ENCODE measurements around the gene USF2.
A peak's percentile ranks its signal among the peaks of the same experiment; 100 is the strongest.

Gene USF2

DNA sequence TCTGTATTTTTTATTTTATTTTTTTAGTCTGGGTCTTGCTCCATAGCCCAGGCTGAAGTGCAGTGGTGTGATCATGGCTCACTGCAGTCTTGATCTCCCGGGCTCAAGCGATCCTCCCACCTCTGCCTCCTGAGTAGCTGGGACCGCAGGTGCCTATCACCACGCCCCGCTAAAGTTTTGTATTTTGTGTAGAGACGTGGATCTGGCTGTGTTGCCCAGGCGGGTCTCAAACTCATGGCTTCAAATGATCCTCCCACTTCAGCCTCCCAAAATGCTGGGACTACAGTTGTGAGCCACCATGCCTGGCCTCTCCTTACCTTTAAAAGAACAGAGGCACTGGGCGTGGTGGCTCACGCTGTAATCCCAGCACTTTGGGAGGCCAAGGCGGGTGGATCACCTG, 19.0 kb downstream of the USF2 start:
- no peak for DNase-seq

DNA sequence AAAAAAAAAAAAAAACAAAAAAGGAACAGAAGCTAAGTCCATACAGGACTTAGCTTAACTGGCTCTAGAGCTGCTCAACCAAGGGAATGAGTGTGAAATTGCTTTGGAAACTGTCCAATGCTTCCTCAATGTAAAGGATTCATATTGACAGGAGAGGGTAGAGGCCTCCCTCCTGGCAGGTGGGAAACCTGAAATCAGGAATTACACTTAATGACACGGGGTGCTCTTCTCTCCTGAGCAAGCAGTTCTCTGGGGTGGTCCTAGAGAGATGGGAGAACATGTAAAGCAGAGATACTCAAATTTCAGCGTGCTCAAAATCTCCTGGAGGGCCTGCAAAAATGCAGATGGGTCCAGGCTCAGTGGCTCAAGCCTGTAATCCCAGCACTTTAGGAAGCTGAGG, 19.6 kb downstream of the USF2 start:
- no peak for DNase-seq

DNA sequence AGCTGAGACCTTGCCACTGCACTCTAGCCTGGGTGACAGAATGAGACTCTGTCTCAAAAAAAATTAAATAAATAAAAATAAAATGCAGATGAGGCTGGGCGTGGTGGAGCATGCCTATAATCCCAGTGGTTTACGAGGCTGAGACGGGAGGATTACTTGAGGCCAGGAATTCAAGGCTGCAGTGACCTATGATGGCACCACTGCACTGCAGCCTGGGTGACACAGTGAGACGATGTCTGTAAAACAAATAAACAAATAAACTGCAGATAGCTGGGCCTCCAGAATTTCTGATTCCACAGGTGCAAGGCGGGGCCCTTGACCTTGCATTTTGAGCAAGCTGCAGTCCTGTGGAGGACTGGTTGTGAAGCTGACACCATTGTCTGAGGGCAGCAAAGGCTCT, 20.1 kb downstream of the USF2 start:
- DNase-seq: no peak

DNA sequence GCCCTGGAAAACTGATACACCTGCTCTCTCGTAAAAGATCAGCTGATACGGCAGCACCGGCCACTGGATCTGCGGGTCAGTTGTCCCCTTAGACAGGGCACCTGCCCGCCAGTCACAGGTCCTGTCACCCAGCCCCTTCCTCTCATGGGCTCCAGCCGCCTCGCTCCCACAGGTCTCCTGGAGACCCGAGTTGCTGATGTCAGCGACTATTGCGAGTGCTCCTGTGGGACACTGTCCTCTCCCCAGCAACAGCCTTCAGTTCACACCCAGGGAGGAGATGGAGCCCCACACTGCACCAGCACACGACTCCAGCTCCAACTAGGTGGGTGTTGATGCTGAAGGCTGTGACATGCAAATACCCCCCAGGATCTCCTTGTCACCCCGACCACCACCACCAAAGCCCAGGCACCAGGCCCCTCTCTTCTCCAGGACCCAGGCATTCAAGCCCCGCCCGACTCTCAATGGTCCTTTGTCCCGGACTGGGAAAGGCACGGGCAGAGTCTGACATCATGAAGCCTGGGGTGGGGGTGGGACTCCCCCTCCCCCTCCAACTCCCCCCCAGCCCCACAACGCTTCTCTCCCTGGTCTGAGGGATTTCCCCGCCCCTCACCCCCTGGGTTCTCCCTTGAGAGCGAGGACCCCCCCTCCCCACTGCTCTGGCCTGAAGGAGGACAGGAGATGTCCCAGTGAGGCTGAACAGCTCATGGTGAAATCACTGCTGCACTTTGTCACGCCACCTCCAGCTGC, 21.8 kb downstream of the USF2 start:
- no peak for DNase-seq

DNA sequence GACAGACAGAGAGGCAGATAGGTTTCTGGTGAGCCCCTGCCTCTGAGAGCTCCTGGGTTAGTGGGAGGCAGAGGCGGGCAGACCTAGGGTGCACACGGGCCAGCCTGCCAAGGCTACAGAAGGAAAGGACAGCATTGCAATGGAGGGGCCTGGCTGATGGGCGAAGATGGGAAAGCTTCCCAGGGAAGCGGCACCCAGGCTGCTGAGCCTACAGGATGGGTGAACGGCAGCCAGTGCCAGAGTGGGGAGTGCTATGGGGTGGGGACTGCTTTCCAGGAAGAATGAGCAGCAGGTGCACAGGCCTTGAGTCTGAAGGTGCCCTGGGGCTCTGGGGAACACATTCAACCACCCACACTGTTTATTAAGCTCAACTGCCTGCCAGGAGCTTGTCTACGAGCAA, 22.5 kb downstream of the USF2 start:
- DNase-seq: no peak

DNA sequence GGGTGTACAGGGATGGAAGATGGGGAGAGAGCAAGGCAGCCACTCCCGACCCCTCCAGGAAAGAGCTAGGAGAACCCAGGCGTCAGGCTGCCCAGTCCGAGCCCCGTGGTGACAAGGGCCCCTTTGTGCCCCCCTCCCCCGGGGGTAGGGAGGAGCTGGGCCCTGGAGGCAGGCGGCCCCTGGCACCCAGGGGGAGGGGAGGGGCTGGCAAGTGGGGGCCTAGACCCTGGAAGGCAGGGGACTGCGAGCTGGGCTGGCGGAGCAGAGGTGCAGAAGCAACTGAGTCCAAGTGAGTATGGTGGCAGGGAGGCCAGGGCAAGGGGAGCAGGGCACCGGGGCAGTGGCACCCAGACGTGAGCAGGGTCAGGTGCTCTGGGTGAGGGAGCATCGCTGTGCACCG, 23.2 kb downstream of the USF2 start, which contains the start of gene MAG:
TSS of gene MAG (plus strand) at position 246 of the 400 bp plus-strand sequence. CDS start 3,248 bp downstream, outside the sequence.
- no peak for DNase-seq

DNA sequence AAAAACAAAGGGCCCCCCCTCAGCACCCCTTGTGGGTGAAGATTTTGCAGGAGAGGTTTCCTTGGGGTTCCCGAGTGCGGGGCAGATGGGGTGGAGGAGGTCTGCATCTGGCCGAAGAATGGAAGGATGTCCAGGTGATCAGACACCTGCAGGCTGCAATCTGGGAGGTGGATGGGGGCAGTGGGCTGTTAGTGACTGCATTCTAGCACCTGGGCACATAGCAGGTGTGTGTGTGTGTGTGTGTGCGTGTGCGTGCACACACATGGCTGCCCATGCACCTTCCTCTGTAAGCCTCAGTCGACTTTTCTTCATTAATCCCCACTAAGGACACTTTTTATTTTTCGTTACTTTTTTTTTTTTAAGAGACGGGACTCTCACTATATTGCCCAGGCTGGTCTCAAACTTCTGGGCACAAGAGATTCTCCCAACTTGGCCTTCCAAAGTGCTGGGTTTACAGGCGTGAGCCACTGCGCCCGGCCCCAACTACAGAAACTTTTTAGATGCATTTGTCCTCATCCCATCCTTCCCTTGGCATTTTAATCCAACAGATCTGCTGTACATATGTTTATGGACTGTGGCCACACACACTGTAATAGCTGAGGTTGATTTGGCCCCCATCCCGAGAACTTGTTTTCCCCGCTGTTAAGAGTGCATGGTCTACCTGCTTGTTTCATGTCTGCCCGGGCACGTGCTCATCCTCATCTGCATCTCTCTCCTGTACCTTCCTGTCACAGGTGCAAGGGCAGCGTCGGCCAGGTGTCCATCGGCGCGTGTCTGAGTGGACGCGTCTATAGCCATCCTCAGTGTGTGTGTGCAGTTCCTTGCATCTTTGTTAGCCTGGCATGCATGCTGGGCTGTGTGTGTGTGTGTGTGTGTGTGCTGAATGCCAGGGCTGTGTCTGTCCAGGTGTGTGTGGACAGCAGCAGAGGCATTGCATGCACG, 23.9 kb downstream of the USF2 start:
- no peak for DNase-seq

DNA sequence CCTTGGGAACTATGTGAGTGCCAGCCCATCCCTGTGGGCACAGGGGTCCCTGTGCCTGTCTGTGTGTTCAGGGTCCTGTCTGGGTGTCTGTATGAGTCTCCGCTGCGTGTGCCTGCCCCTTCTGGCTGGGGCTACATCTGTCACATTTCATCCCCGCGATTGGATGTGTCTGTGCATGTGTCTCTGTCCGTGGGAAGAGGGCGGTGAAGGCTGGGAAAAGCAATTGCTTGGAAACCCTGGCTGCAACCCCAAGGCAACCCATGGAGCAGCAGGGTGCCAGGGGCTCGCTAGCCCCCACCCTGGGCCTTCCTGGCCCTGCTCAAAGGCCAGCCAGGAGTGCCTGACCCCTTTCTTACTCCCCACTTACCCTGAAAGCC, 24.6 kb downstream of the USF2 start:
- no peak for DNase-seq

DNA sequence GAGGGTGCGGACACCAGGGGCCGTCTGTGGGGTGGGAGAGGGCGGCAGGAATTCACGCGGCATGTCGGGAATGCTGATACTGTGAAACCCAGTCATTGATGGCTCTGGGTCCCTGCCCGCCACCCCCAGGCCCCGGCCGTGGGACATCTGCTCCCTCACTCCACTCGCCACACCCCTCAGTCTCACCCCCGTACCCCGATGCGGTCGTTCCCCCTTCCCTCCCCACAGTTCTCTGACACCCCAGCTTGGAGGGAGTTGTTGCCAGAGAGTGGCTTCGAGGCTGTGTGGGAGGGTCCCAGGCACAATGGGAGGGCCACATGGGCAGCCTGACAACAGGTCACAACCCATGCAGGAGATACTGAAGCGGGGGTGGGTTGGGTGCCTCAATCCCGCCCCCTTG, 25.0 kb downstream of the USF2 start:
- DNase-seq: no peak

DNA sequence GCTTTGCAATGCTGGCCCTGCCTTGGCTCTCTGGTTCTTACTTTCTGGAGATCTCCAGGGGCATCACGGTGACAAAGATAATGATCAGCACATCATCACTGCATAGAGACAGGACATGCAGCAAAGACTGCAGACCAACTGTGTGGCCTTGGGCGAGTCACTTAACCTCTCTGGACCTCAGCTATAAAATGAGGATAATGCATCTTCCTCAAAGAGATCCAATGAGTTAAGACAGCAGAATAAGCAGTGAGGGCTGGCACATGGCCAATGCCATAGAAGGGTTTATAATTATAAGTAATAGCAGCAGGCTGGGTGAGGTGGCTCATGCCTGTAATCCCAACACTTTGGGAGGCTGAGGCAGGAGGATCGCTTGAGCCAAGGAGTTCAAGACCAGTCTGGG, 25.6 kb downstream of the USF2 start:
- no peak for DNase-seq

DNA sequence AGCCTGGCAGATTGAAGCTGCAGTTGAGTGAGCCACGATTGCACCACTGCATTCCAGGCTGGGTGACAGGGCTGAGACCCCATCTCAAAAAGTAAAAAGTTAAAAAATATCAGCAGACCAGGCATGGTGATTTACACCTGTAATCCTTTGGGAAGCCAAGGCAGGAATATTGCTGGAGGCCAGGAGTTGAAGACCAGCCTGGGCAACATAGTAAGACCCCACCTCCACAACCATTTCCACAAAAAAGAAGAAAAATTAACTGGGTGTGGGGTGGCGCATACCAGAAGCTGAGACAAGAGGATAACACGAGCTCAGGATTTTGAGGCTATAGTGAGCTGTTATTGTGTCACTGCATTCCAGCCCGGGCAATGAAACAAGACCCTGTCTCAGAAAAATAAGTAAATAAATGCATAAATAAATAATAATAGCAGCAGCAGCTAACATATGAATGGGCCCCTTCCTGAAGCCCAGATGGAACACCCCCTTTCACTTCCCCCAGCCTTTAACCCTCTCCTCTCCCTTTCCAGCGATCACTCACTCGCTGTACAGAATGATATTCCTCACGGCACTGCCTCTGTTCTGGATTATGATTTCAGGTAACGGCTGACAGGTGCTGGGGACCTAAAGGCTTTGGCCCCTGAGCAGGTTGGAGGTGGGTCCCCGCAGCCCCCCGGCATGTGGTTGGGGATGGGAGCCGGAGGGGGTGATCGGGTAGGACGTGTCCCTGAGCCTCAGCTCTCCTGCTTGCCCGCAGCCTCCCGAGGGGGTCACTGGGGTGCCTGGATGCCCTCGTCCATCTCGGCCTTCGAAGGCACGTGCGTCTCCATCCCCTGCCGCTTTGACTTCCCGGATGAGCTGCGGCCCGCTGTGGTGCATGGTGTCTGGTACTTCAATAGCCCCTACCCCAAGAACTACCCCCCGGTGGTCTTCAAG, 26.4 kb downstream of the USF2 start:
- no peak for DNase-seq

DNA sequence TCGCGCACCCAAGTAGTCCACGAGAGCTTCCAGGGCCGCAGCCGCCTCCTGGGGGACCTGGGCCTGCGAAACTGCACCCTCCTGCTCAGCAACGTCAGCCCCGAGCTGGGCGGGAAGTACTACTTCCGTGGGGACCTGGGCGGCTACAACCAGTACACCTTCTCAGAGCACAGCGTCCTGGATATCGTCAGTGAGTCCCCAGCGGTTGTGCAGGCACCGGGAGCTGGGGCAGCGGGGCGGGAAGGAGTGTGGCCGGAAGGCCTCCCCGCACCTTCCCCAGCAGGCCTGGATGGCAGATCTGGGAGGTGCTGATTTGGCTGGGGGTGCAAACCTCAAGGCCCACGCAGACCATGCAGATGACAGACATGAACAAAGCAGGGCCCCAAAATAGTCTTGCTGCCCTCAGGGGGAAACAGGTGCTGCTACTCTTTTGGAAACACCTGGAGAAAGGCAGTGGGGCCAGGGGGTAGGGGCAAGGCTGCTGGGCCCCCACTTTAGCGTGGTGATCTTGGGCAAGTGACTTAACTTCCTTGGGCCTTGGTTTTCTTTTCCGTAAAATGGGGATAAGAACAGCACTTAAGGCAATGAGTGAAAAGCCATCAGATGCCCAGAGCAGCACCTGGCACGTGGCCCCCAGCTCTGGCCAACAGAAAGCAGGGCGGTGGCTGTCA, 27.2 kb downstream of the USF2 start:
- peak; percentile 29 for DNase-seq

DNA sequence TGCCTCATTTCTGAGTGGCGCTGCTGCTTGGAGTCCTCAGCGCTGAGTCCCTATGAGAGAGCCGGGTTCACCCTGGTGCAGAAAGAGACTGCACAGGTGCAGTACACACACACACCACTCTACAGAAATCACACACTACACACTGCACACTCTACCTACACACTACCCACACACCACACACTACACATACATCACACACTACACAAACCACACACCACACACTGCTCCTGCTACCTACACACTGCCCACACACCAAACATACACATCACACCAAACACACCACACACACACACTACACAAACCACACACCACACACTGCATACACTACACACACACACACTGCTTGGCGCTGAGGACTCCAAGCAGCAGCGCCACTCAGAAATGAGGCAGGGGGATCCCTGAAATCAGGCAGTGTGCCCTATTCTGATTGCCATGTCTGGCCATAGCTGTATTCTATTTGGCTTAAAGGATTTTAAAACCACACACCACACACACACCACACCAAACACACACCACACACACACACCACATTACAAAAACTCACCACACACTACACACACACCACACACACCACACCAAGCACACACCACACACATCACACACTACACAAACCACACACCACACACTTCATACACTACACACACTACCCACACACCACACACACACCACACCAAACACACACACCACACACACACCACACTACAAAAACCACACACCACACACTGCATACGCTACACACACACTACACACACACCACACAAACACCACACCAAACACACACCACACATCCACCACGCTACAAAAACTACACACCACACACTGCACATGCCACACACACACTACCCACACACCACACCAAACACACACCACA, 28.1 kb downstream of the USF2 start:
- DNase-seq: no peak

DNA sequence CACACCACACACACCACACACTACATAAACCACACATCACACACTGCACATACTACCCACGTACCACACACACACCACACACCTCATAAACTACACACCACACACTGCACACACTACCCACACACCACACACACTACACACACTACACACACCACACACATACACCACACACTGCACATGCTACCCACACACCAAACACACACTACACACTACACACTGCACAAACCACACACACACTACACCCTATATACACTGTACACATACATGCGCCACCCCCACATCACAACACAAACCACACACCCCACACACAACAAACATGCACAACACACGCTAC, 28.7 kb downstream of the USF2 start:
- DNase-seq: no peak

DNA sequence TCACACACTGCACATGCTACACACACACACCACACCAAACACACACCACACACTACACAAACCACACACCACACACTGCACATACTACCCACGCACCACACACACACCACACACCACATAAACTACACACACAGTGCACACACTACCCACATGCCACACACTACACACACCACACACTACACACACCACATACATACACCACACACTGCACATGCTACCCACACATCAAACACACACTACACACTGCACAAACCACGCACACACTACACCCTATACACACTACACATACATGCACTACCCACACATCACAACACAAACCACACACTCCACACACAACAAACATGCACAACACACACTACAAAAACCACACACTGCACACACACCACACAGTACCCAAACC, 29.2 kb downstream of the USF2 start:
- no peak for DNase-seq

DNA sequence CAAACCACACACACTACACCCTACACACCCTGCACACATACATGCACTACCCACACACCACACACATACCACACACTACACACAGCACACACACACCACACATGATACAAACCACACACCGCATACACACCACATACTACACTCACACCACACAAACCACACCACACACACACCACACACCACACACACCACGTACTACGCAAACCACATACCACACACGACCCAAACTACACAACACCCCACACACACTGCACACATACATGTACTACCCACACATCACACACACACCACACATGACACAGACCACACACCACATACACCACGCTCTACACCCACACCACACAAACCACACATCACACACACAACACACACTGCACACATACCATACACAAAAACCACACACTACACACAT, 29.8 kb downstream of the USF2 start:
- no peak for DNase-seq

DNA sequence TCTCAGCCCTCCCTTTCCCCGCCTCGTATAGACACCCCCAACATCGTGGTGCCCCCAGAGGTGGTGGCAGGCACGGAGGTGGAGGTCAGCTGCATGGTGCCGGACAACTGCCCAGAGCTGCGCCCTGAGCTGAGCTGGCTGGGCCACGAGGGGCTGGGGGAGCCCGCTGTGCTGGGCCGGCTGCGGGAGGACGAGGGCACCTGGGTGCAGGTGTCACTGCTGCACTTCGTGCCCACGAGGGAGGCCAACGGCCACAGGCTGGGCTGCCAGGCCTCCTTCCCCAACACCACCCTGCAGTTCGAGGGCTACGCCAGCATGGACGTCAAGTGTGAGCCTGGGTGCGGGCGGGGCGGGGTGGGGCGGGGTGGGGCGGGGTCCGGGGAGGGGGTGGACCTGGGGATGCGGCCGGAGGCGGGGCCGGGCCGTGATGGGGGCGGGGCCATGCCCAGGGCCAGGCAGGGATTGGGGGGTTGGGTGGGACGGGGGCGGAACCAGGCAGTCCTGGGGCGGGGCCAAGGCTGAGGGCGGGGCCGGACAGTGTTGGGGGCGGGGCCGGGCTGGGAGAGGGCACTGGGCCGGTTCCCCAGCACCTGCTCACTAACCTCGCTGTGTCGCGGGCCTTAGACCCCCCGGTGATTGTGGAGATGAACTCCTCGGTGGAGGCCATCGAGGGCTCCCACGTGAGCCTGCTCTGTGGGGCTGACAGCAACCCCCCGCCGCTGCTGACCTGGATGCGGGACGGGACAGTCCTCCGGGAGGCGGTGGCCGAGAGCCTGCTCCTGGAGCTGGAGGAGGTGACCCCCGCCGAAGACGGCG, 31.0 kb downstream of the USF2 start:
- DNase-seq: no peak

DNA sequence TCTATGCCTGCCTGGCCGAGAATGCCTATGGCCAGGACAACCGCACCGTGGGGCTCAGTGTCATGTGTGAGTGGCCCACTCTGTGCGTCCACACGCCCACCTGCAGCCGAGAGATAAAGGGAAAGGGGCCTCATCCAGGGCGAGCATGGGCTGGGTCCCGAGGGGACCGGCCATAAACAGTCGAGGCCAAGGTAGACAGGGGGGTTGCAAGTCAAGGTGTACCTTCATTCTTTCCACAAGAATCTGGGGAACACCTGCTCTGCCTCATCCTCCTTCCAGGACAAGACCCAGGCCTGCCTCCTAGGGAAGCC, 31.5 kb downstream of the USF2 start:
- DNase-seq: no peak

DNA sequence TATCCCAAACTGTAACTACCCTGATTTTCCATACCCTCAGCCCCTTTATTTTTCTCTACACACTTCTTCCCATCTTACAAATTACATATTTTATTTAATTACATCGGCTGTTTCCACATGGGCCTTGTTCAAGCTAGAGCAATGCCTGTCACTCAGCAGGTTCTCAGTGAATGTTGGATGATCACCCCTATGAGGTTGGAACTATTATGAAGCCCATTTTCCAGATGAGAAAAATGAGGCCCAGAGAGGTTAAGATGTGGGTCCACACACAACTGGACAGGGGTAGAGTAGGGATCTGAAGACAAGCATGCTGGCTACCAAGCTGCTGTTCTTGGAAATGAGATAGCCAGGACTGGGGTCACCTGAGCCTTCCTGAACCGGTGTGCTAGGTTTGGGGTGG, 33.2 kb downstream of the USF2 start:
- DNase-seq: no peak

DNA sequence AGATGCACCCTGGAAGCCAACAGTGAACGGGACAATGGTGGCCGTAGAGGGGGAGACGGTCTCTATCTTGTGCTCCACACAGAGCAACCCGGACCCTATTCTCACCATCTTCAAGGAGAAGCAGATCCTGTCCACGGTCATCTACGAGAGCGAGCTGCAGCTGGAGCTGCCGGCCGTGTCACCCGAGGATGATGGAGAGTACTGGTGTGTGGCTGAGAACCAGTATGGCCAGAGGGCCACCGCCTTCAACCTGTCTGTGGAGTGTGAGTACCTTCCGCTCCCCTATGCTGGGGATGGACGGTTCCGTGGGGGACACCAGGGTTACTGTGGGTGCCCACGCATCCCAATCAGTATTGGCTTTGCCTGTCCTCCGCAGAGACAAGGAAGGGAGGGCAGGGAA, 33.7 kb downstream of the USF2 start:
- no peak for DNase-seq

DNA sequence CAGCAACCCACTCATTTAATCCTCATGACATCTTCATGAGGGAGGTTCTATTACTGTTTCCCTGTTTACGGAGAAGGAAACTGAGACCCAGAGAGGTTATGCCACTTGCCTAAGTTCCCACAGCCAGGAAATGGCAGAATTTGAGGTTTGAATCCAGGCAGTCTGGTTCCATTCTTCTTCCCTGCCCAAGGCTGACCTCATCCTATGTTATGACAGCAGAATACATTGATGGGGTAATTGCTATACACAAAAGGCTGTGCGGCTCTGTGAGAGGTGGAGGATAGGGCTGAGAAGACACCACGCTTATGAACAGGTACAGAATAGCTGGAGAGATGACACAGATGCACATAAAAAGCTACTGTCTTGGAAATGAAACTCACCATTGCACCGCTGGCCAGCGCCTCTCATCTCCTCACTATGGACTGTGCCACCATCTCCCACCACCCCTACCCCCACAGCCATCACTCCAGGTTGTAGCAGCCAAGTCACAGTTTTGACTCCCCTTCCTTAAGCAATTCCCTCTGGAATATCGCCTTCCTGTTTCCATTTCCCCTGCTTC, 34.7 kb downstream of the USF2 start:
- no peak for DNase-seq
